Common myeloid progenitor, CD34-positive (primary cell): ENCODE data around the gene SMURF1.
A peak's percentile ranks its signal among the peaks of the same experiment; 100 is the strongest.

ENCODE experiments used
- CTCF ChIA-PET: fragments of 350-600 bp; sonication (Branson Sonifier 250); formaldehyde crosslinking; loops from one replicate; lab custom pipeline; 2021; ENCODE audit warnings: antibody characterized with exemption; lab: Charles Lee
- POLR2A ChIA-PET: fragments of 350-600 bp; sonication (Branson Sonifier 250); formaldehyde crosslinking; loops from one replicate; lab custom pipeline; 2021; ENCODE audit warnings: antibody characterized with exemption; lab: Charles Lee
- DNase-seq, 3 donors: peaks; one replicate each; pipeline versions ENCODE4 v3.0.0 to v3.0.0-alpha.2; 2013
- H3K27ac ChIP-seq, 2 experiments: 1 replicate in 1 of 2; 2 replicates in 1 of 2; pipeline ENCODE4 v1.7.0; 2013; ENCODE audit warnings: inconsistent platforms in 2 of 2, low read length in 2 of 2, mild to moderate bottlenecking in 2 of 2, low read depth in 1 of 2, moderate library complexity in 1 of 2; ENCODE audit not compliant: severe bottlenecking in 2 of 2, insufficient read depth in 1 of 2, poor library complexity in 1 of 2
- H3K27me3 ChIP-seq, 5 experiments: replicated peaks in 2 of 5; 1 replicate in 3 of 5; 2 replicates in 2 of 5; pipeline versions ENCODE4 v1.6.1 to v1.7.0; 2013; ENCODE audit warnings: low read length in 4 of 5, mild to moderate bottlenecking in 2 of 5, moderate library complexity in 2 of 5, inconsistent platforms in 1 of 5; ENCODE audit not compliant: insufficient read depth in 5 of 5, control insufficient read depth in 4 of 5
- H3K36me3 ChIP-seq, 4 experiments: 1 replicate in 2 of 4; 2 replicates in 2 of 4; pipeline versions ENCODE4 v1.6.1 to v1.7.0; 2013; ENCODE audit warnings: low read length in 3 of 4, control low read depth in 1 of 4, mild to moderate bottlenecking in 1 of 4; ENCODE audit not compliant: control insufficient read depth in 4 of 4, insufficient read depth in 4 of 4
- H3K4me1 ChIP-seq, 4 experiments: 1 replicate in 3 of 4; 2 replicates in 1 of 4; pipeline versions ENCODE4 v1.6.1 to v1.7.1; 2013; ENCODE audit warnings: low read length in 3 of 4, mild to moderate bottlenecking in 3 of 4, control low read depth in 1 of 4, inconsistent platforms in 1 of 4, moderate library complexity in 1 of 4; ENCODE audit not compliant: control insufficient read depth in 4 of 4, insufficient read depth in 4 of 4; ENCODE audit errors: control extremely low read depth in 1 of 4
- H3K4me3 ChIP-seq, 7 experiments: 1 replicate in 4 of 7; 2 replicates in 3 of 7; pipeline versions ENCODE4 v1.5.1 to v1.7.0; 2013; ENCODE audit warnings: mild to moderate bottlenecking in 7 of 7, low read length in 6 of 7, moderate library complexity in 6 of 7, inconsistent platforms in 2 of 7, low read depth in 2 of 7, control low read depth in 1 of 7; ENCODE audit not compliant: insufficient read depth in 4 of 7, control insufficient read depth in 1 of 7; ENCODE audit errors: extremely low read depth in 1 of 7
- H3K9me3 ChIP-seq, 5 experiments: 1 replicate in 4 of 5; 2 replicates in 1 of 5; pipeline versions ENCODE4 v1.6.1 to v1.7.1; 2013; ENCODE audit warnings: low read length in 4 of 5, mild to moderate bottlenecking in 2 of 5, inconsistent platforms in 1 of 5, low read depth in 1 of 5, moderate library complexity in 1 of 5; ENCODE audit not compliant: control insufficient read depth in 4 of 5, insufficient read depth in 2 of 5; ENCODE audit errors: control extremely low read depth in 1 of 5
- WGBS: methylation state at CpG from one replicate; pipeline ENCODE4 v1.1.5; 2013; ENCODE audit not compliant: insufficient coverage; 5-methylcytosine and 5-hydroxymethylcytosine counted together

Gene SMURF1

GRCh38 chr7:99083733-99084132, 60.2 kb downstream of the SMURF1 start:
- no peak for DNase-seq
- H3K4me1 ChIP-seq = peaks cover 6 to 33% (median 9%) of the 10 kb centered on the region in 4 experiments
- no peak overlapping the region for H3K4me3 ChIP-seq
- no peak overlapping the region for H3K27ac ChIP-seq
- H3K36me3 ChIP-seq = peaks cover 0 to 2% (median 0%) of the 10 kb centered on the region in 4 experiments
- peaks cover 0 to 6% (median 0%) of the 10 kb centered on the region in 5 experiments for H3K9me3 ChIP-seq
- WGBS = 100% methylated on average over 3 of the region's 3 CpGs
- ChIA-PET CTCF (no interaction called here), POLR2A (no interaction called here)
- H3K27me3 ChIP-seq = no peaks in the 10 kb centered on the region

- CTCF ChIA-PET = interaction anchor here (1.3 to 1.8 kb wide), 2 partner anchors 12 to 233 kb away, joined by 3 to 5 read pairs; no protein-coding TSS in a partner anchor
- peaks cover 6 to 37% (median 9%) of the 10 kb centered on the region in 4 experiments for H3K4me1 ChIP-seq
- H3K27ac ChIP-seq = no peak overlapping the region
- no peaks in the 10 kb centered on the region for H3K27me3 ChIP-seq
- POLR2A ChIA-PET = interaction anchor here (0.5 kb wide), 1 partner anchor 105 kb away, joined by 3 read pairs; no protein-coding TSS in a partner anchor
- WGBS = no CpG with 5 or more reads among the region's 2 CpGs
- peak in 2 of 3 donors; percentile 28 to 36 for DNase-seq
- peaks cover 0 to 6% (median 0%) of the 10 kb centered on the region in 5 experiments for H3K9me3 ChIP-seq
- H3K36me3 ChIP-seq = peaks cover 0 to 2% (median 0%) of the 10 kb centered on the region in 4 experiments
- no peak overlapping the region for H3K4me3 ChIP-seq
These were observed 60.7 kb downstream of the SMURF1 start for GRCh38 chr7:99083068-99083651.

GRCh38 chr7:99080679-99081078, 63.2 kb downstream of the SMURF1 start:
- Histone ChIP-seq H3K27me3 (no peaks in the 10 kb centered on the region), H3K27ac (no peak overlapping the region), H3K9me3 (no peaks in the 10 kb centered on the region), H3K4me3 (no peak overlapping the region), H3K36me3 (peaks cover 0 to 2% (median 0%) of the 10 kb centered on the region in 4 experiments), H3K4me1 (peaks cover 6 to 37% (median 9%) of the 10 kb centered on the region in 4 experiments)
- ChIA-PET CTCF (no interaction called here), POLR2A (no interaction called here)
- WGBS = 100% methylated on average over 6 of the region's 6 CpGs
- DNase-seq = no peak

- H3K9me3 ChIP-seq = no peaks in the 10 kb centered on the region
- peaks cover 6 to 37% (median 9%) of the 10 kb centered on the region in 4 experiments for H3K4me1 ChIP-seq
- ChIA-PET CTCF (interaction anchor here (1.1 to 1.2 kb wide), 3 partner anchors 9 to 14 kb away, joined by 3 to 5 read pairs (median 3); no protein-coding TSS in a partner anchor), POLR2A (interaction anchor here (0.5 kb wide), 1 partner anchor 712 kb away, joined by 7 read pairs; no protein-coding TSS in a partner anchor)
- 32% methylated on average over 6 of the region's 9 CpGs for WGBS
- DNase-seq = peak in 2 of 3 donors; percentile 30 to 37
- H3K4me3 ChIP-seq = peak overlapping the region in 2 of 7 experiments; percentile 14 to 26
- no peaks in the 10 kb centered on the region for H3K27me3 ChIP-seq
- peak overlapping the region in 1 of 2 experiments; percentile 28 for H3K27ac ChIP-seq
- peaks cover 0 to 2% (median 0%) of the 10 kb centered on the region in 4 experiments for H3K36me3 ChIP-seq
These were observed 64.8 kb downstream of the SMURF1 start for GRCh38 chr7:99079104-99079503.

- peaks cover 3 to 33% (median 9%) of the 10 kb centered on the region in 4 experiments for H3K4me1 ChIP-seq
- WGBS = 96% methylated on average over 6 of the region's 6 CpGs
- H3K9me3 ChIP-seq = no peaks in the 10 kb centered on the region
- H3K27me3 ChIP-seq = no peaks in the 10 kb centered on the region
- H3K36me3 ChIP-seq = peaks cover 0 to 2% (median 0%) of the 10 kb centered on the region in 4 experiments
- DNase-seq = no peak
- ChIA-PET CTCF (interaction anchor here (0.6 to 1.2 kb wide), 3 partner anchors 10 to 968 kb away, joined by 3 read pairs; no protein-coding TSS in a partner anchor), POLR2A (interaction anchor here (0.5 kb wide), 1 partner anchor 712 kb away, joined by 7 read pairs; no protein-coding TSS in a partner anchor)
- no peak overlapping the region for H3K27ac ChIP-seq
- H3K4me3 ChIP-seq = no peak overlapping the region
These were observed 65.5 kb downstream of the SMURF1 start for GRCh38 chr7:99078416-99078815.

GRCh38 chr7:99076615-99077014, 67.3 kb downstream of the SMURF1 start:
- H3K36me3 ChIP-seq = peaks cover 0 to 2% (median 0%) of the 10 kb centered on the region in 4 experiments
- POLR2A ChIA-PET = no interaction called here
- no peak overlapping the region for H3K27ac ChIP-seq
- no peaks in the 10 kb centered on the region for H3K9me3 ChIP-seq
- no peaks in the 10 kb centered on the region for H3K27me3 ChIP-seq
- DNase-seq = no peak
- CTCF ChIA-PET = interaction anchor here (0.8 to 1.0 kb wide), 2 partner anchors 14 to 20 kb away, joined by 3 read pairs; no protein-coding TSS in a partner anchor
- H3K4me1 ChIP-seq = peaks cover 2 to 22% (median 7%) of the 10 kb centered on the region in 4 experiments
- H3K4me3 ChIP-seq = no peak overlapping the region
- WGBS = 86% methylated on average over 2 of the region's 10 CpGs
